Tibial nerve (tissue), 4 donors: ENCODE results near the gene TENM4.

Experiments
- CTCF ChIP-seq, 5 experiments: fragments of 200-600 bp in 3 of 5; fragments of 450-650 bp in 2 of 5; sonication (generic) in 3 of 5; IDR thresholded peaks; one replicate each; pipeline ENCODE4 v1.5.1; 2016 to 2019; ENCODE audit warnings: antibody characterized with exemption in 5 of 5, mild to moderate bottlenecking in 3 of 5, moderate library complexity in 2 of 5
- EP300 ChIP-seq, 2 donors: sonication (generic); formaldehyde crosslinking; IDR thresholded peaks; one replicate each; pipeline ENCODE4 v1.6.1; 2017; ENCODE audit warnings: antibody characterized with exemption in 2 of 2, mild to moderate bottlenecking in 1 of 2
- POLR2A ChIP-seq, 2 donors: fragments of 450-650 bp; IDR thresholded peaks; one replicate each; pipeline ENCODE4 v1.6.1; 2017; ENCODE audit warnings: antibody characterized with exemption in 2 of 2, mild to moderate bottlenecking in 2 of 2, moderate library complexity in 2 of 2

- TF ChIP-seq EP300 (IDR thresholded peaks at IDR 0.05) (no peak), POLR2A (IDR thresholded peaks at IDR 0.05) (no peak), CTCF (IDR thresholded peaks at IDR 0.05) (no peak)
Measured at GRCh38 chr11:78699609-78700135, 741.2 kb downstream of the TENM4 start.
